NT2/D1 (cell line): Measurements from ENCODE around the gene AVPR1A.

Source experiments
- DNase-seq: peaks from one replicate; pipeline ENCODE4 v3.0.0-alpha.2; 2011; ENCODE audit warnings: low read depth, low spot score
- H3K27me3 ChIP-seq: 2 replicates; pipeline ENCODE4 v1.6.0; 2011; ENCODE audit warnings: mild to moderate bottlenecking; ENCODE audit not compliant: insufficient read length, insufficient read depth
- H3K36me3 ChIP-seq: 2 replicates; pipeline ENCODE4 v1.6.1; 2011; ENCODE audit warnings: mild to moderate bottlenecking, low read length, mixed read lengths; ENCODE audit not compliant: insufficient read depth, insufficient read length
- H3K4me1 ChIP-seq: 2 replicates; pipeline ENCODE4 v1.5.1; 2011; ENCODE audit not compliant: insufficient read depth, insufficient read length
- H3K4me3 ChIP-seq: 2 replicates; pipeline ENCODE4 v1.5.1; 2011; ENCODE audit warnings: low read depth; ENCODE audit not compliant: insufficient read length
- H3K9ac ChIP-seq: 2 replicates; pipeline ENCODE4 v1.6.0; 2011; ENCODE audit warnings: low read depth; ENCODE audit not compliant: insufficient read length
- H3K9me3 ChIP-seq: 2 replicates; pipeline ENCODE4 v1.5.1; 2011; ENCODE audit warnings: mild to moderate bottlenecking, low read length; ENCODE audit not compliant: insufficient read depth
- SUZ12 ChIP-seq: IDR thresholded peaks from 2 replicates; pipeline ENCODE4 v1.6.1; 2011; ENCODE audit not compliant: insufficient read length, insufficient read depth; ENCODE audit errors: extremely low read depth
- YY1 ChIP-seq: IDR thresholded peaks from 2 replicates; pipeline ENCODE4 v1.6.1; 2011; ENCODE audit not compliant: insufficient read length, insufficient read depth
- ZNF274 ChIP-seq: IDR thresholded peaks from 2 replicates; pipeline ENCODE4 v1.6.1; 2011; ENCODE audit warnings: mild to moderate bottlenecking, low read depth, low read length

The AVPR1A gene

DNA sequence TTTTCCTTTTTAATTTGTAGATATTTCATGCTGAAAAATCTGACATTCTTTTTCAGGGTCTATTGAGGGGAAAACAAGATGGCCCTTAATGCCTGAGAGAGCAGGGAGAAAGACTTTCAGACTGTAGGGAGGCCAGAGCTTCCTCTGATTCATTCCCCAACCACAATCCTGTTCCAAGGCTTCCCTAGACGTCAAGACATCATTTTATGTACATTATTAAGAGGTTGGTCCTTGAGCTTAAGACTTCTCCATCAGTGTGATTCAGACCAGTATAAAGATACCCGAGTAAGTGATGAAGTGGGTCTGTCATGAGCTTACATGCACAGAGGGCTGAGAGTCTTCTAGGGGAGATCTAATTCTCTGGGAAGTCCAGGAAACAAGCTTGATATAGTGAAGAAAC lies 57.3 kb downstream of the AVPR1A start:
- TF ChIP-seq YY1 (no peak), ZNF274 (no peak), SUZ12 (no peak)
- Histone ChIP-seq H3K9me3 (no peaks in the 10 kb centered on the region), H3K4me1 (no peaks in the 10 kb centered on the region), H3K4me3 (no peak overlapping the region), H3K36me3 (no peaks in the 10 kb centered on the region), H3K27me3 (no peaks in the 10 kb centered on the region), H3K9ac (no peak overlapping the region)
- no peak for DNase-seq

- Histone ChIP-seq H3K4me3 (no peak overlapping the region), H3K9me3 (no peaks in the 10 kb centered on the region), H3K27me3 (no peaks in the 10 kb centered on the region), H3K36me3 (no peaks in the 10 kb centered on the region), H3K9ac (no peak overlapping the region), H3K4me1 (no peaks in the 10 kb centered on the region)
- DNase-seq, result no peak
- TF ChIP-seq ZNF274 (no peak), YY1 (no peak), SUZ12 (no peak)
These were observed 57.9 kb downstream of the AVPR1A start for GRCh38 chr12:63093084-63093483.
